Chondrocyte (in vitro differentiated cells): ENCODE measurements around the gene SMIM12. TPM values are rescaled to one million over a fixed set of nuclear protein-coding genes. Genes with fewer than 3 reads are reported as not detected.
A peak's percentile ranks its signal among the peaks of the same experiment; 100 is the strongest.

Source experiments
- DNase-seq: peaks from one replicate; pipeline ENCODE4 v3.0.0; 2021; ENCODE audit warnings: mixed read lengths, low spot score
- H3K27ac Mint-ChIP-seq: one replicate; pipeline ENCODE4 v1.8.0; 2021; ENCODE audit warnings: mild to moderate bottlenecking, moderate library complexity, mixed read lengths; ENCODE audit not compliant: unreplicated experiment
- H3K27me3 Mint-ChIP-seq: 2 replicates; pipeline ENCODE4 v1.8.0; 2021; ENCODE audit warnings: low read depth, mixed read lengths
- H3K36me3 Mint-ChIP-seq: 2 replicates; pipeline ENCODE4 v1.8.0; 2021; ENCODE audit warnings: low read depth, mixed read lengths
- H3K4me1 Mint-ChIP-seq: 2 replicates; pipeline ENCODE4 v1.8.0; 2021; ENCODE audit warnings: low read depth, mild to moderate bottlenecking, mixed read lengths
- H3K4me3 Mint-ChIP-seq: one replicate; pipeline ENCODE4 v1.8.0; 2021; ENCODE audit warnings: mild to moderate bottlenecking, moderate library complexity, mixed read lengths; ENCODE audit not compliant: unreplicated experiment
- H3K9me3 Mint-ChIP-seq: 2 replicates; pipeline ENCODE4 v1.8.0; 2021; ENCODE audit warnings: low read depth, mixed read lengths
- long read RNA-seq: library from polyadenylated mRNA; stranded (forward); transcript quantifications from one replicate; pipeline ENCODE4 v2.0.0, GENCODE V29; 2021
- total RNA-seq: library from RNA; stranded (reverse); gene quantifications from 3 replicates; pipeline ENCODE4 v1.2.1, GENCODE V29; 2021
- TF ChIP-seq, protein P1 (sequence below): fragments of 200-600 bp; sonication (generic); IDR thresholded peaks from 2 replicates; pipeline ENCODE4 v1.5.0; 2021; ENCODE audit warnings: antibody characterized with exemption, mild to moderate bottlenecking, moderate library complexity

The SMIM12 gene
- total RNA-seq: 39.6 to 41.4 TPM (median 40.6 TPM) in 3 replicates
- long read RNA-seq, transcript SMIM12-206 (2 exons, 3,454 nt): major isoform, 34 of 39 reads
- long read RNA-seq, partial matches to known transcripts: 0 of 39 reads
- long read RNA-seq, other reads (novel, unspliced or antisense): 3 of 39 reads

GRCh38 chr1:34859446-34860200 is at the start of gene SMIM12:
Gene SMIM12 (minus strand): TSS chr1:34859749. CDS start chr1:34855977, 3,772 bp downstream.
- DNase-seq: no peak
- H3K9me3 Mint-ChIP-seq: no peaks in the 10 kb centered on the region
- TF ChIP-seq, protein P1, sequence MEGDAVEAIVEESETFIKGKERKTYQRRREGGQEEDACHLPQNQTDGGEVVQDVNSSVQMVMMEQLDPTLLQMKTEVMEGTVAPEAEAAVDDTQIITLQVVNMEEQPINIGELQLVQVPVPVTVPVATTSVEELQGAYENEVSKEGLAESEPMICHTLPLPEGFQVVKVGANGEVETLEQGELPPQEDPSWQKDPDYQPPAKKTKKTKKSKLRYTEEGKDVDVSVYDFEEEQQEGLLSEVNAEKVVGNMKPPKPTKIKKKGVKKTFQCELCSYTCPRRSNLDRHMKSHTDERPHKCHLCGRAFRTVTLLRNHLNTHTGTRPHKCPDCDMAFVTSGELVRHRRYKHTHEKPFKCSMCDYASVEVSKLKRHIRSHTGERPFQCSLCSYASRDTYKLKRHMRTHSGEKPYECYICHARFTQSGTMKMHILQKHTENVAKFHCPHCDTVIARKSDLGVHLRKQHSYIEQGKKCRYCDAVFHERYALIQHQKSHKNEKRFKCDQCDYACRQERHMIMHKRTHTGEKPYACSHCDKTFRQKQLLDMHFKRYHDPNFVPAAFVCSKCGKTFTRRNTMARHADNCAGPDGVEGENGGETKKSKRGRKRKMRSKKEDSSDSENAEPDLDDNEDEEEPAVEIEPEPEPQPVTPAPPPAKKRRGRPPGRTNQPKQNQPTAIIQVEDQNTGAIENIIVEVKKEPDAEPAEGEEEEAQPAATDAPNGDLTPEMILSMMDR: peak; percentile 95
- H3K4me1 Mint-ChIP-seq: peaks cover 29% of the 10 kb centered on the region
- H3K4me3 Mint-ChIP-seq: peak within 1 kb of the TSS; percentile 99
- H3K36me3 Mint-ChIP-seq: peaks cover 2% of the 10 kb centered on the region
- peak within 1 kb of the TSS; percentile 95 for H3K27ac Mint-ChIP-seq
- peaks cover 9% of the 10 kb centered on the region for H3K27me3 Mint-ChIP-seq

GRCh38 chr1:34908369-34908768 is 48.8 kb upstream of the SMIM12 start:
- Mint-ChIP-seq H3K9me3 (no peaks in the 10 kb centered on the region), H3K4me3 (no peak overlapping the region), H3K27me3 (peaks cover 10% of the 10 kb centered on the region), H3K36me3 (no peaks in the 10 kb centered on the region), H3K4me1 (no peaks in the 10 kb centered on the region), H3K27ac (no peak overlapping the region)
- DNase-seq: no peak
- TF ChIP-seq, protein P1: no peak

GRCh38 chr1:34907487-34908090 is 48.0 kb upstream of the SMIM12 start:
- DNase-seq: no peak

DNA sequence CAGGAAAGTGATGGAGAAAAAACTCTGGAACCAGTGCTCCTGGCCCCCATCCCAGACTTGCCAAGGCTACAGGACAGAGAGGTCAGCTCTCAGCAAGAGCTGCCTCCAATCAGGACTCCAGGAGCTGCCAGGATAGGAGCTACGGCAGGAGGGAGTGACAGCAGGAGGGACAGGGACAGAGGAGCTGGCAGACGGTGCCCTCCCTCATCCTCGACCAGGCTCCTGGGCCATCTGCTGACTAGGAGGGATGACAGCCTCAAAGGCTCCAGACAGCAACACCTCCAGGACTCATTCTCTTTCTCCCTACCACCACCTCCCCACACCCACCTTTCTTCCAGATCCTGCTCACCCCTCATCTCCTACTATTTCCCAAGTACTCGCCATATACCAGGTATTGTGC is 47.2 kb upstream of the SMIM12 start:
- TF ChIP-seq, protein P1: no peak
- H3K27ac Mint-ChIP-seq: no peak overlapping the region
- H3K4me3 Mint-ChIP-seq: no peak overlapping the region
- no peaks in the 10 kb centered on the region for H3K9me3 Mint-ChIP-seq
- H3K4me1 Mint-ChIP-seq: no peaks in the 10 kb centered on the region
- H3K36me3 Mint-ChIP-seq: no peaks in the 10 kb centered on the region
- H3K27me3 Mint-ChIP-seq: peaks cover 16% of the 10 kb centered on the region
- DNase-seq: no peak

More at GRCh38 chr1:34907487-34908090, 48.0 kb upstream of the SMIM12 start:
- Mint-ChIP-seq H3K4me1 (no peaks in the 10 kb centered on the region), H3K27me3 (peaks cover 12% of the 10 kb centered on the region), H3K4me3 (no peak overlapping the region), H3K27ac (no peak overlapping the region), H3K36me3 (no peaks in the 10 kb centered on the region), H3K9me3 (no peaks in the 10 kb centered on the region)
- TF ChIP-seq, protein P1: no peak

GRCh38 chr1:34906222-34906621 is 46.7 kb upstream of the SMIM12 start:
- Mint-ChIP-seq H3K36me3 (no peaks in the 10 kb centered on the region), H3K27me3 (peaks cover 20% of the 10 kb centered on the region), H3K27ac (no peak overlapping the region), H3K9me3 (no peaks in the 10 kb centered on the region), H3K4me1 (no peaks in the 10 kb centered on the region), H3K4me3 (no peak overlapping the region)
- no peak for DNase-seq
- TF ChIP-seq, protein P1: no peak
